ENCODE data around the gene MOCOS.

- TF ChIP-seq SRF (IDR thresholded peaks at IDR 0.05; ENCODE audit: low read depth) (no peak), POLR2A (IDR thresholded peaks at IDR 0.05; ENCODE audit: borderline replicate concordance, extremely low read depth, insufficient read depth, insufficient read length) (no peak), CTCF (IDR thresholded peaks at IDR 0.05 in 2 of 3, conservative IDR thresholded peaks at IDR 0.05 in 1 of 3; ENCODE audit: borderline replicate concordance in 1 of 3, insufficient read depth in 1 of 3, low read depth in 2 of 3, low read length in 2 of 3) (no peak), RAD21 (IDR thresholded peaks at IDR 0.05; ENCODE audit: low read depth) (no peak), SIN3A (IDR thresholded peaks at IDR 0.05; ENCODE audit: low read depth) (no peak), MAX (IDR thresholded peaks at IDR 0.05) (no peak), TCF7L2 (IDR thresholded peaks at IDR 0.05; ENCODE audit: borderline replicate concordance, extremely low read depth, insufficient read depth, insufficient read length) (no peak), EZH2 (IDR thresholded peaks at IDR 0.05) (no peak), POLR2AphosphoS5 (IDR thresholded peaks at IDR 0.05; ENCODE audit: low read depth, low read length) (no peak), ZBTB33 (IDR thresholded peaks at IDR 0.05; ENCODE audit: extremely low read depth, insufficient replicate concordance, low read length) (no peak)
These were observed 1.3 kb upstream of the MOCOS start for GRCh38 chr18:36185901-36186460.
